ENCODE results near the gene ZNF526. TPM values are rescaled to one million over a fixed set of nuclear protein-coding genes. Genes with fewer than 3 reads are reported as not detected.

ZNF526 gene, protein sequence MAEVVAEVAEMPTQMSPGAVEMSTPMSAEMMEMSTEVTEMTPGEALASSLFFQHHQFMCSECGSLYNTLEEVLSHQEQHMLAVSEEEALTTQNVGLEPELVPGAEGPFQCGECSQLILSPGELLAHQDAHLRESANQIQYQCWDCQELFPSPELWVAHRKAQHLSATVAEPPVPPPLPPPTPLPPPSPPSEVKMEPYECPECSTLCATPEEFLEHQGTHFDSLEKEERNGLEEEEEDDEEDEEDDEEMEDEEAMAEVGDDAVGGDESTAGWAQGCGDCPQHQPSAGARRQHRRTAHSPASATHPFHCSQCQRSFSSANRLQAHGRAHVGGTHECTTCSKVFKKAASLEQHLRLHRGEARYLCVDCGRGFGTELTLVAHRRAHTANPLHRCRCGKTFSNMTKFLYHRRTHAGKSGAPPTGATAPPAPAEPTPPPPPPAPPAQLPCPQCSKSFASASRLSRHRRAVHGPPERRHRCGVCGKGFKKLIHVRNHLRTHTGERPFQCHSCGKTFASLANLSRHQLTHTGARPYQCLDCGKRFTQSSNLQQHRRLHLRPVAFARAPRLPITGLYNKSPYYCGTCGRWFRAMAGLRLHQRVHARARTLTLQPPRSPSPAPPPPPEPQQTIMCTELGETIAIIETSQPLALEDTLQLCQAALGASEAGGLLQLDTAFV
- 24.8 and 27.3 TPM in 2 replicates for total RNA-seq

DNA sequence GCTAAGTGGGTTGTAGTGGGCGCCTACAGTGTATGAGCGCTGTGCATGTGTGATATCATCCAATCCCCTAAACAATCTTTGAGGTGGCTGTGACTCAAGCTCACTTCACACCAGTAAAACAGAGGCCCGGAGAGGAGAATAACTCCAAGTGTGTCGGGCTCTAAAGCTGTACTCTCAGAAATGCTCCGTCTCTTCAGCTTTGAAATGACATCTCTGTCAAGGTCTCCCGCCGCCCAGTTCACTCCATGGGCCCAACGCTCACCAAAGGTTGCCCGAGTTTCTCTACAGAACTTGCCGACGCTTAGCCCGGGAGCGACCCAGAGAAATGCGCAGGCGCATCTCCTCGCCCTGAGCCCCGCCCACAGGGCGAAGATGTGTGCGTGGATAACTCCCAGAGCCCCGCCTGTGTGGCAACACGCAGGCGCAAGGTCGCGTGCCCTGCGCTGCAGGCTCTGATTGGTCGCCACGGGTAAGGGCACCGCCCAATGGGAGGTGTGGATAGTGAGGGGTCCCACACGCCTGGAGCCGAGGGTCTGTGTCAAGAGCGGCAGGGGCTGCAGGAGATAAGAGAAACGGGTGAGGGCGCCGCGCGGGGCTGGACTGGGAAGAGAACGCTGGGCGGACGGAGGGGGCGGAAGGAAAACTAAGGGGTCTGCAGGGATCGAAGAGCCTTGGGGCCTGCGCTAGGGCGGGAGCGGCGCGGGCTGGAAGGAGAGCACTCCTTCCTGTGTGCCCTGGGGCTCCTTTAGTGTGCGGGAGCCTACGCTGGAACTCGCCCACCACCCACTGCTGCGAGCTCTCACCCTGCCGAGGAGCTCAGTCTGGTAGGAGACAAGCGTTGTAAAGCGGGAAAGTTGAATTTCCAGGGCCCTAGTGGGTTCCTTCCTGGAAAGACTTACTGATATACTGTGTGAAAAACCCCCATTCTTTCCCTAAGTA, at the start of gene ZNF526:
ZNF526 (plus strand) TSS at position 501 of the 939 bp plus-strand sequence. CDS start 4,092 bp downstream, outside the sequence.

DNA sequence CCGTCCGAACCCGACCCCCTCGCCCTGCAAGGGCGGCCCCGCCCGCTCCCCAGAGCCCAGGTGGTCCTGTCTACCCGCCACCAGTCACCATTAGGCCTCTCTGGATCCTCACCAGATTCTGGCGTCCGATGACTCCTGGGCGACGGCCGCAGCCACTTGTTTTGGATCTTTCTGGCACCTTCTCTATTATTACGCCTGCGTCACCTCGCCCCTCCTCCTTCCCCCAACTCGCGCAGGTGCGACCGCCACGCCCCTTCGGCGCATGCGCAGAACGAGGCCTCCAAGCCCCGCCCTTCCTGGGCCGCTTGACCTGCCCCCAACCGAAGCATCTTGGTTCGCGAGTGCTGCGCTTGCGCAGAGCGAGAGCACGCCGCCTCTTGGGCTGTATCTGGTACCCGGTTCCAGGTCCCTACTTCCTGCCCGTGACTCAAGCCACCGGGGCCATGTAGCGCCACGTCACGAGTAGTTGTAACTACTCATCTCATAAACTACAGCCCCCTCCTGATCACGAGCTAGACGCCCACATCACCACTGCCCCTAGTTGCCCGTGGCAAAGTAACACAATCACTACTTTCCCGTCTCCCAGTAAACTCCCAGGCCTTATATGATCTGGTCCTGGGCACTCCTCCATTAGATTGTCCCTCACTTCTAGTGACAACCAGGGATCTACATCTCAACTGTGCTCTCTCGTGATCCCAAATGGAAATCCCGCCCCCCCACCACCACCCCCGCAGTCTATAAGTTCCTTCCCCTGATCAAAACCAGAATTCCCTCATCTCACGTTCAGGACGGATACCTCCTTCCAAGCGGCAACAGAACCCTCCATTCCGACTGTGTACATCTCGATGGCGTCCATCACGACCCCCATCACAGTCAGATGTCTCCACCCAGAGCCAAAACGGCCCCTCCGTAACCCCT, 2.3 kb upstream of the ZNF526 start, which contains the start of gene DEDD2:
DEDD2 (minus strand) TSS at position 158 of the 918 bp plus-strand sequence. CDS start 670 bp downstream, outside the sequence.

GRCh38 chr19:42242512-42243409, 22.6 kb downstream of the ZNF526 start, which contains the start of gene GSK3A:
GSK3A (minus strand) TSS chr19:42242602; CDS start chr19:42242465, 137 bp downstream.

GRCh38 chr19:42254850-42255765, 35.0 kb downstream of the ZNF526 start, which contains the start of gene ERF:
ERF (minus strand) TSS chr19:42255128; CDS start chr19:42254999, 129 bp downstream.

GRCh38 chr19:42268704-42269477, 48.8 kb downstream of the ZNF526 start, which contains the start of gene CIC:
CIC (plus strand) TSS chr19:42269252; CDS start chr19:42271784, 2,532 bp downstream.

Other genes starting within 250 kb of the ZNF526 start
- gene ATP1A3, start 226.1 kb upstream of the ZNF526 start, total RNA-seq: not detected in 2 replicates
- gene GRIK5, start 150.1 kb upstream of the ZNF526 start, total RNA-seq: 0.12 and 0.32 TPM in 2 replicates
- gene ZNF574, start 144.1 kb upstream of the ZNF526 start, total RNA-seq: 28.2 and 28.4 TPM in 2 replicates
- 2.9 and 5.3 TPM in 2 replicates for gene POU2F2, start 87.9 kb upstream of the ZNF526 start, total RNA-seq
- gene DEDD2, start 2.6 kb upstream of the ZNF526 start, total RNA-seq: 18.0 and 19.6 TPM in 2 replicates
- 19.6 and 20.6 TPM in 2 replicates for gene GSK3A, start 22.3 kb downstream of the ZNF526 start, total RNA-seq
- gene ERF, start 34.8 kb downstream of the ZNF526 start, total RNA-seq: 43.0 and 52.0 TPM in 2 replicates
- gene CIC, start 48.9 kb downstream of the ZNF526 start, total RNA-seq: 47.1 and 48.7 TPM in 2 replicates
- gene PRR19, start 81.8 kb downstream of the ZNF526 start, total RNA-seq: 0.32 and 0.49 TPM in 2 replicates
- 18.3 and 25.0 TPM in 2 replicates for gene PAFAH1B3, start 82.3 kb downstream of the ZNF526 start, total RNA-seq
- gene TMEM145, start 93.0 kb downstream of the ZNF526 start, total RNA-seq: 0.12 TPM in 1 of 2 replicates, not detected in the other
- gene MEGF8, start 105.3 kb downstream of the ZNF526 start, total RNA-seq: 25.3 and 35.7 TPM in 2 replicates
- not detected in 2 replicates for gene CNFN, start 170.0 kb downstream of the ZNF526 start, total RNA-seq
- gene LIPE, start 207.1 kb downstream of the ZNF526 start, total RNA-seq: 3.1 and 3.3 TPM in 2 replicates
- gene CXCL17, start 222.6 kb downstream of the ZNF526 start, total RNA-seq: not detected in 2 replicates

All from hair follicle dermal papilla cell (primary cell).